Fibroblast of mammary gland (primary cell): ENCODE measurements around the gene KLK13.

ENCODE experiments used
- DNase-seq: peaks from one replicate; pipeline ENCODE4 v3.0.0-alpha.2; 2010; ENCODE audit warnings: low read depth
- H3K4me3 ChIP-seq: 2 replicates; pipeline ENCODE4 v1.5.1; 2011; ENCODE audit warnings: low read depth, mild to moderate bottlenecking, low read length, moderate library complexity; ENCODE audit not compliant: control insufficient read depth
- TF ChIP-seq, protein P1 (sequence below): conservative IDR thresholded peaks from 2 replicates; pipeline ENCODE4 v1.5.1; 2011; ENCODE audit warnings: low read depth, low read length, inconsistent platforms; ENCODE audit not compliant: control insufficient read depth, insufficient read depth

The KLK13 gene

DNA sequence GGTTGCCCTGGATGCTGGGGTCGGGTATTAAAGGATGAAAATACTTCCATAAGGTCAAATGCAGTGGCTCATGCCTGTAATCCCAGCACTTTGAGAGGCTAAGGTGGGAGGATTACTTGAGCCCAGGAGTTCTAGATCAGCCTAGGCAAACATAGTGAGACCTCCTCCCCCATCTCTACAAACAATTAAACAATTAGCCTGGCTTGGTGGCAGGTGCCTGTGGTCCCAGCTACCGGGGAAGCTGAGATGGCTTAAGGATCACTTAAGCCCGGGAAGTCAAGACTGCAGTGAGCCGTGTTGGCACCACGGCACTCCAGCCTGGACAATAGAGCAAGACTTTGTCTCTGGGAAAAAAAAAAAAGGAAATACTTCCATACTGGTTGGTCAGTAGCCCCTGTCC, 40.0 kb downstream of the KLK13 start:
- no peak overlapping the region for H3K4me3 ChIP-seq
- no peak for DNase-seq
- TF ChIP-seq, protein P1, sequence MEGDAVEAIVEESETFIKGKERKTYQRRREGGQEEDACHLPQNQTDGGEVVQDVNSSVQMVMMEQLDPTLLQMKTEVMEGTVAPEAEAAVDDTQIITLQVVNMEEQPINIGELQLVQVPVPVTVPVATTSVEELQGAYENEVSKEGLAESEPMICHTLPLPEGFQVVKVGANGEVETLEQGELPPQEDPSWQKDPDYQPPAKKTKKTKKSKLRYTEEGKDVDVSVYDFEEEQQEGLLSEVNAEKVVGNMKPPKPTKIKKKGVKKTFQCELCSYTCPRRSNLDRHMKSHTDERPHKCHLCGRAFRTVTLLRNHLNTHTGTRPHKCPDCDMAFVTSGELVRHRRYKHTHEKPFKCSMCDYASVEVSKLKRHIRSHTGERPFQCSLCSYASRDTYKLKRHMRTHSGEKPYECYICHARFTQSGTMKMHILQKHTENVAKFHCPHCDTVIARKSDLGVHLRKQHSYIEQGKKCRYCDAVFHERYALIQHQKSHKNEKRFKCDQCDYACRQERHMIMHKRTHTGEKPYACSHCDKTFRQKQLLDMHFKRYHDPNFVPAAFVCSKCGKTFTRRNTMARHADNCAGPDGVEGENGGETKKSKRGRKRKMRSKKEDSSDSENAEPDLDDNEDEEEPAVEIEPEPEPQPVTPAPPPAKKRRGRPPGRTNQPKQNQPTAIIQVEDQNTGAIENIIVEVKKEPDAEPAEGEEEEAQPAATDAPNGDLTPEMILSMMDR: no peak

DNA sequence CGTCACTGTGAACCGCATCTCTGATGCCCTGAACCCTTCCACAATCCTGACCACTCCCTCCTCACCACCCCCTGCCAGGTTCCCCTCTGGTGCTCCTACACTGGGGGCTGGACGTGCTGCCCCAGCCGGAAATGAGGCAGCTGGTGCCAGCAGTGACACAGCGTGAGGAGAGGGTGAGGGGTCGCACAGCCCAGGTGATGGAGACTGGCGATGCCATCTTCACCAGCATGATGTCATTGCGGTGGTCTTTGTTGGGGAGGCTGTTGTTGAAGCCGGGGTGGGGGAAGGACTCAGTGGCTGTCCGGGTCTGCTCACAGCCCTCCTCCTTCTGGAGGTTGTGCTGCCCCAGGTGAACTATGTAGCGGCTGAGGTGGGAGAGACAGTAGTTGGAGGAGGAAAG, 40.9 kb downstream of the KLK13 start:
- H3K4me3 ChIP-seq: no peak overlapping the region
- no peak for DNase-seq
- TF ChIP-seq, protein P1: no peak

DNA sequence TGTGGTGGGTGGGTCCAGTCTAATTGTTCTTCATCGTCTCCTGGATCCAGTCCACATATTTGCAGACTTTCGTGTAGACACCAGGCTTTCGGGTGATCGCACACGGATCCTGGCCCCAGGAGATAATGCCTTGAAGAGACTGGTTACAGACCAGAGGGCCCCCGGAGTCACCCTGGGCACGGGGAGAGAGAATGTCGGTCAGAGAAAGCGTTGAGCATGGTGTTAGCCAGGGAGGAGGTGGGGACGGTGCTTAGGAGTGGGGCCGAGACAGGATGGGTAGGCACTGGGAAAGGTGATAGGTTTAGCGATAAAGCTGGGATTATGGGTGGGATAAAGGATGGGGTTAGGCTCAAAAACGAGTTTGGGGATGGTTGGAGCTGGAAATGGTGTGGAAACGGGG, 42.4 kb downstream of the KLK13 start:
- TF ChIP-seq, protein P1: no peak
- no peak overlapping the region for H3K4me3 ChIP-seq
- no peak for DNase-seq

DNA sequence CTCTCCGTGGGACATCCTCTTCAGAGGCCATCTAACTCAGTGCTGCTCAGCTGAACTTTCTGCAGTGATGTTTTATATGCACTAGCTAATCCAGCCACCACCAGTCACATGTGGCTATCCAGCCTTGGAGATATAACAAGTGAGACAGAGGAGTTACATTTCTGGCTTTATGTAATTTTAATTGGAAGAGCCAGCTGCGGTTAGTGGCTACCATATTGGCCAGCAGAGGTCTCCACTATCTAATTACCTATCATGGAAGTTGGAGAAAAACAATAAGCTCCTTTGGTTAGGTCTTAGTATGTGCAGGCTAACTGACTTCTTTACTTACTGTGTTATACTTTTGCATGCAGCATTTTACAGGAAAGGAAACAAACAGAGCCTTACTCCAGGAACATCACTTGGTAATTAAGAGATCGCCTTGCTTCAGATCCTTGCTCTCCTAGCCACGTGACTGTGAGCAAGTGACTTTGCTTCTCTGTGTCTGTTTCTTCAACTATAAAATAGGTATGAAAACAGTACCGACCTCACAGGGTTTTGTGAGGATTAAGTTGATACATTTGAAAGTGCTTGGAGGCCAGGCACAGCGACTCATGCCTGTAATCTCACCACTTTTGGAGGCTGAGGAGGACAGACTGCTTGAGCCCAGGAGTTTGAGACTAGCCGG, 43.8 kb downstream of the KLK13 start:
- DNase-seq: peak; percentile 58
- TF ChIP-seq, protein P1: peak; percentile 67
- no peak overlapping the region for H3K4me3 ChIP-seq

DNA sequence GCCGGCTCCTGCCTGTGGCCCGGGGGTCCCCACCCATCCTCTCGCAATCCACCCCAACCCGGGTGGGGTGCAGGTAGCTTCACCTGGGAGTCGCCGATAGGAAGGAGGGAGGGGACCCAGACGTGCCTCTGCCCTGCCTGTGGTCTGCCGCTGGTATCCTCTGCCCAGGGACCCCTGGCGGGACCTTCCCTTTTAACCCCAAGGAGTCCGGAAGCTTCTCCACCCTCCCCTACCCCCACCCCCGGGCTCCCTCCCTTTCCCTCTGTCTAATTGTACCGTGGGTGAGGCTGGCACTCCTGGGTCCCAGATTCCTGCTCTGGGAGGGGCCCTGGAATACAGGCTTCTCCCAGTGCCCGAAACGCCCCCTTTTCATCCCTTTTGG, 45.4 kb downstream of the KLK13 start, which contains the start of gene KLK10:
Gene KLK10, minus strand, starts transcription at position 166 of the 382 bp plus-strand sequence. CDS start 579 bp downstream, outside the sequence.
- H3K4me3 ChIP-seq: no peak within 1 kb of the TSS
- TF ChIP-seq, protein P1: no peak
- DNase-seq: no peak

DNA sequence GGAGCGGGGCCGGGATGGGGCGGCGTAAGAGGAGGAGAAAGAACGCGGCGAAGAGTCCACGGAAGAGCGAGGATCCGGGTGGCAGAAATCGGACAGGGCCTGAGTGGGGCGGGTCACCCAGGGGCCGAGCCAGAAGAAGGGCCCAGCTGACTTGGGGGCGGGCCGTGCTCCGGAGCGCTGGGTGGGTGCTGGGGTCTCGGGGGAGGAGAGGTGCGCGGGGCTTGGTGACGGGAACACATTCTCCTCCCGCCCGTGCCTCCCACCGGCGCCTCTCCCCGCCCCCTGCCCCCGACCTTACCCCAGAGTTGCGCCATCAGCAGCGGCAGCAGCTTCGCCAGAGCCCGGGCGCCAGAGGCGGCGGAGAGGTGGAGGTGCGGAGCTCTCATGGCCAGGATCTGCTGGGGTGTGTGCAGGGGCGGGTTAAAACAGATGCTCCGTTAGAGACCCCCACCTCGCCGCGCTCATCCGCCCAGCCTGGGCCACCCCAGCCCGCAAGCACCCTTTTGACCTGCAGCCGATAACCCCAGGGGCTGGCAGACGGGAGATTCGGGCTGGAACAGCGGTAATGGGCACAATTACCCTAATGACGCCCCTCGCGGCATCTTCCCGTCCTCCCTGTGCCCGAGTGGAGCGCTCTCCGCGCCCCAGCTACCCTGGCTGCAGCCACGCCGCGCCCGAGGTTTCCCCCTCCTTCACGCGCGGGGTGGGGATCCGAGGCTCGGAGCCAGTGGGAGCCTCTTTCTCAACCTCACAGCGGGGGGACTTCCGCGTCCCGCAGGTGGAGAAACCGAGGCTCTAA, 45.9 kb downstream of the KLK13 start:
- TF ChIP-seq, protein P1: no peak
- H3K4me3 ChIP-seq: no peak overlapping the region
- no peak for DNase-seq
